Daoy (cell line): ENCODE results near the gene TMEM263. TPM values are rescaled to one million over a fixed set of nuclear protein-coding genes. Genes with fewer than 3 reads are reported as not detected.
A peak's percentile ranks its signal among the peaks of the same experiment; 100 is the strongest.

ENCODE experiments used
- DNase-seq: peaks from one replicate; pipeline ENCODE4 v3.0.0-alpha.2; 2015; ENCODE audit warnings: low read depth
- total RNA-seq: library from RNA; depleted of rRNA; stranded (reverse); fragments of >200 nt; shearing (Covaris generic); gene quantifications from 2 replicates; pipeline ENCODE4 v1.2.3, GENCODE V29; 2014

TMEM263 gene
- total RNA-seq, 1 experiment from 2014 or later, result 56.6 TPM

DNA sequence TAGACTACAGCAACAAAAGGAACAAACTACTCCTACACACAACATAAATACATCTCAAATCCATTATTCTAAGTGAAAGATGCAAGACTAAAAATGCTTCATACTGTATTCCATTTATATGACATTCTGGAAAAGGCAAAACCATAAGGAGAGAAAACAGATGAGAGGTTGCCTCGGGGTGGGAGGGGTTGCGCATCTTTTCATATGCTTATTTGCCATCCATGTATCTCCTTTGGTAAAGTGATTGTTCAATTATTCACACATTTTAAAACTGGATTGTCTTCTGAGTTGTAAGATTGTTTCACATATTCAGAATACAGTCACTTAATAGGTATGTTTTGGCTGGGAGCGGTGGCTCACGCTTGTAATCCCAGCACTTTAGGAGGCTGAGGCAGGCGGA lies 5.1 kb upstream of the TMEM263 start:
- DNase-seq, result no peak

- DNase-seq, result peak; percentile 14
Observed at GRCh38 chr12:106953352-106954250, 2.1 kb upstream of the TMEM263 start.

- DNase-seq, result no peak
Observed at GRCh38 chr12:106954462-106955376, 988 bp upstream of the TMEM263 start.

DNA sequence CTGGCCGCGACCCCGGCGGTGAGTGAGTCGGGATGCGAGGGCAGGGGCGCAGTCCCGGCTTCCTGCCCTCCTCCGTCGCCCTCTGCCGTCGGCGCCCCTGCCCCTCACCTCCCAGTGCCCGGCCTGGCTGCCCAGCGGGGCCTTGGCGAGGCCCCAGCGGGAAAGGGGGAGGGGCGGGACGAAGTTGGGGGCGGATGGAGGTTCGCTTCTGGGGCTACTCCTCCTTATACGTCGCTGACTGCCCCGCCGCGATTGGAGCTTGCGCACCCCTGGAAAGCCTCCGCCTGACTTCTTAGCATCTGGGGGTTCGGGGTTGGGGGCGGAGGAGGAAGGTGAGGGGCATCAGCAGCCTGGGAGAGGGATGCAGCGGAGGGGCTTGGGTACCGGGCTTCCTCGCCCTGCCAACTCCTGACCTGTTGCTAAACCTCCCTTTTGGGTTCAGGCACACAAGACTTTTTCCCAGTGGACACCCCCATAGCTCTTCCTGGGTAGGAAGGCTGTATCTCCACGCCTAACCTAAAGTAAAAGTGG lies 406 bp downstream of the TMEM263 start:
- peak; percentile 78 for DNase-seq

- no peak for DNase-seq
Observed at GRCh38 chr12:106957583-106957982, 1.9 kb downstream of the TMEM263 start.

DNA sequence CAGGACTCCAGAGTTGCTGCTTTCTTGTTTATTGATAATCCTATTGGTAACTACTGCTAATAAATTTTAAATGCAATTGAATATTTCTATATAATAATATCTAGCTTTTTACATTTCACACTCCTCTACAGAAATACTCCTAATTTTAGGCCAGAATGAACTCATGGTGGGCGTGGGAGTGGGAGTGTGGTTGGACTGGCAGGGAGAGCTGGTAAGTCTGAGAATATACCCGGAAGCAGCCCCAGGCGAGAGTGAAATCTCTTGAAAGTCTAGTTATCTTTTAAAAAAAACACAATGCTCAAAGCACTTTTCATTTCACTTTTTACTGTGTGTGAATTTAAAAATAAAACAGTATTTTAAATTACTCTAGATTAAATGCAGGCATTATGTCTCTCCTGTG lies 4.7 kb downstream of the TMEM263 start:
- no peak for DNase-seq

- DNase-seq, result no peak
Observed at GRCh38 chr12:106962286-106962685, 6.6 kb downstream of the TMEM263 start.

DNA sequence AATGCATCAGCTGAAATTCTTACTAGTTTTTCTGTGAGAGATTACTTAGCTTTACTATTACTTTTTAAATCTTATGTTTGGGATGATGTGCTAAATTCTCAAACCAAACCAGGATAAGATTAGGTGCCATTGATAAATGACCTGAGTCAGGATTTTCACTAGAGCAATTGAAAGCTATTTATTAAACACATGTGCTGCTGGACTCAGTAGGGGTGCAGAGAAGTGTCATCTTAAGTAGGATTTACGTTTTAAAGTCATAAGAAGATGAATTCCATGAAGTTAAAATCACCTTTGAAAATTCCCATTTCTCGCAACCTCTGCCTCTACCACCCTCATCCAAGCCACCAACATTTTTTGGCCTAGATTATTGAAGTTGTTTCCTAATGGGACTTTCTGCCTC lies 8.8 kb downstream of the TMEM263 start:
- no peak for DNase-seq

- no peak for DNase-seq
Observed at GRCh38 chr12:106971065-106971464, 15.4 kb downstream of the TMEM263 start.

DNA sequence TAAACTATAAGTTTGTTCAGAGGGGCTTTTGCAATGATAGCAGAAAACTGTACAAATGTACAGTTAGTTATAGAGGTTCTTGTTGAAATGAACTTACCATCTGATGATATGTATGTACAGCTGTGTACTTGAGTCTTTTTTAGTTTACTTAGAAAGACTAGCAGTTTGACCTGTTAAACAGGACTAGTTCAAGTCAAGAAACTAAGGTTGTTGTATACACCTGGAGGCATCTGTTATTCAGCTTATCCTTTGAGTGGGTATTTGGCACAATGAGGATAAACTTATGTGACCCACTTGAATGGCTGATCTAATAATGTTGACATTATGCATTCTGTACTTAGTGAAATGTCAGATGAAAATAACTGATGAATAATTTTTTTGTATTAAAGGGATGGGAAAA lies 17.8 kb downstream of the TMEM263 start:
- DNase-seq, result no peak

DNA sequence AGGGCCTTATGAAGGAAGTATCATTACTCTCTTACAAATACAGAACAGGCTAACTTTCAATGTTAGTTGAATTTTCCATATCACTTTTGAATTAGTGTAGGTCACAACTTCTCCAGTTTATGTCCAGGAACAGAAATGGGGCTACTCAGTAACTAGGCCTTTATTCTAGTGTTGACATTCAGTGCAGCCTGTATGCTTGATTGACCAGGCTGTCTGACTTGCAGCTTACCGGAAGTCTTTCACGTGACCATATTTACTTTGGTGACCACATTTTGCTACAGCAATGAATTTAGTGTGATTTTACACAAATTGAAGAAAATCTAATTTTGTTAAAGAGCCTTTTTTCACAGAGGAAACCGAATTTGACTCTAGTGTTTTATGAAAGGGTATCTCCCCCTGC lies 18.8 kb downstream of the TMEM263 start:
- DNase-seq, result no peak

- DNase-seq, result peak; percentile 21
Observed at GRCh38 chr12:106975098-106975497, 19.4 kb downstream of the TMEM263 start.

DNA sequence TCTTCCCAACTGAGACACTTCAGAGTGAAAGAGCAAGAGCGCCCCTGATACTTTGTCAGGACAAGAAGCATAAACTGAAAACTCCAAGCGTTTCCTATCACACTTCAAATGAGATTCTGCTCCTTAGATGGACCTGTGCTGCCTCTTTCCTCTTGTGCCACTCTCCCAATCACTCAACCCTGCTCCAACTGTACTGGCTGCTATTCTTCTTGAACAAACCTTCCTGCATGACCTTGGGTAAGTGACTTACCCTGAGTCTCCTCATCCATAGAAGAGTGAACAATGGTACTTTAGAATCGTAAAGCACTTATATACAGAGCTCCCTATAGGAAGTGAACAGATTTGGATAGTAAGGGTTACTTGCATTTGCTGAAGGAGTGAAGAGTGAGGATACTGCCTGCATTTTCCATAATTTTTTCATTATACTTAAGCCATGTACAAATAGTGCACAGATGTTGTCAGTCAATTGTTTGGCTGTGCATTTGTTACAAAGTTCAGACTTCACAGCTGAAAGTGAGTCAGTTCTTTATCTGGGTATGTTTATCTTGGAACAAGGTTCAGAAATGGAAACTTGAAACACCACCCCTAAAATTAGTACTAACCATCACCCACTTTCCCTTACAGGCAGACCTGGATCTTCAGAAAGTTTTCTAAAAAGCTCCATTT lies 20.4 kb downstream of the TMEM263 start:
- DNase-seq, result peak; percentile 40

- no peak for DNase-seq
Observed at GRCh38 chr12:106976668-106977067, 21.0 kb downstream of the TMEM263 start.

GRCh38 chr12:106978035-106978800 lies 22.5 kb downstream of the TMEM263 start:
- DNase-seq, result peak; percentile 54

- no peak for DNase-seq
Observed at GRCh38 chr12:106980944-106981343, 25.2 kb downstream of the TMEM263 start.

- no peak for DNase-seq
Observed at GRCh38 chr12:106981788-106982187, 26.1 kb downstream of the TMEM263 start.

- DNase-seq, result no peak
Observed at GRCh38 chr12:106982229-106982628, 26.5 kb downstream of the TMEM263 start.

- DNase-seq, result no peak
Observed at GRCh38 chr12:106984588-106985137, 29.0 kb downstream of the TMEM263 start.

DNA sequence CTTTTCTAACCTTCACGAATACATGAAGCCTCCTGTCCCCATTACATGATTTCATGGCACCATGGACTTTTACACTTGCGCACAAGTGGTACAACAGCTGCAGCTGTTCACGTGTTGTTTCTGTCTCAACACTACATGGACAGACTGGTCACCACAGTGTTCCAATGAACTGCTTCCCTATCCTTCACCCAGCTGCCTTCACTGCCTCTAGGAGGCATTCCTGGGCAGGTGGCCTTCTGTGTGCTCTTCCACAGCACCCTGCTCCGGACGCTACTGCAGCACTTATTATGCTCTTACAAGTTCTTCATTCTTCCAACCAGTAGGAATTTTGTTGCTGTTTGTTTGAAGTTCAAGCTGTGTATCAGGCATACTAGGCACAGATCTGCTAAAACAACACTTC lies 29.8 kb downstream of the TMEM263 start:
- DNase-seq, result no peak

GRCh38 chr12:106986135-106986534 lies 30.4 kb downstream of the TMEM263 start:
- DNase-seq, result no peak
